Measurements from ENCODE around the gene TENT4B. TPM values are rescaled to one million over a fixed set of nuclear protein-coding genes. Genes with fewer than 3 reads are reported as not detected.
"Not testable (repeated sequence)": the region's sequence is repeated elsewhere in the genome, so short reads cannot be mapped to it uniquely, and the experiment has no call there.

Gene TENT4B
- total RNA-seq, 4 donors from 2014 or later = 10.7 to 15.6 (median 13.2) TPM

- TF ChIP-seq CTCF (IDR thresholded peaks at IDR 0.05) = no peak
- ATAC-seq (ENCODE audit: low FRiP score) = no peak
Measured at GRCh38 chr16:50123417-50123816, 29.7 kb upstream of the TENT4B start.

GRCh38 chr16:50124769-50125168, 28.3 kb upstream of the TENT4B start:
- TF ChIP-seq CTCF (IDR thresholded peaks at IDR 0.05) = no peak
- DNase-seq (ENCODE audit: low spot score) (no peak), ATAC-seq (ENCODE audit: low FRiP score) (no peak)

More at GRCh38 chr16:50123417-50123816, 29.7 kb upstream of the TENT4B start:
- DNase-seq (ENCODE audit: low spot score) = no peak

- ATAC-seq (ENCODE audit: low FRiP score) (no peak), DNase-seq (ENCODE audit: low spot score) (no peak)
- TF ChIP-seq CTCF (IDR thresholded peaks at IDR 0.05) = no peak
Measured at GRCh38 chr16:50126183-50126582, 26.9 kb upstream of the TENT4B start.

- ATAC-seq (ENCODE audit: low FRiP score); DNase-seq (ENCODE audit: low spot score): not testable (repeated sequence)
Measured at GRCh38 chr16:50132571-50132970, 20.5 kb upstream of the TENT4B start.

- TF ChIP-seq CTCF (IDR thresholded peaks at IDR 0.05) = no peak
- ATAC-seq (ENCODE audit: low FRiP score) (no peak), DNase-seq (ENCODE audit: low spot score) (no peak)
Measured at GRCh38 chr16:50133214-50133613, 19.9 kb upstream of the TENT4B start.

- no peak for DNase-seq (ENCODE audit: low spot score)
- no peak for TF ChIP-seq CTCF (IDR thresholded peaks at IDR 0.05)
- ATAC-seq (ENCODE audit: low FRiP score) = no peak
Measured at GRCh38 chr16:50136399-50136798, 16.7 kb upstream of the TENT4B start.

GRCh38 chr16:50137268-50137667, 15.8 kb upstream of the TENT4B start:
- no peak for TF ChIP-seq CTCF (IDR thresholded peaks at IDR 0.05)
- DNase-seq (ENCODE audit: low spot score) (no peak), ATAC-seq (ENCODE audit: low FRiP score) (no peak)

GRCh38 chr16:50139580-50139979, 13.5 kb upstream of the TENT4B start:
- no peak for ATAC-seq (ENCODE audit: low FRiP score)
- TF ChIP-seq CTCF (IDR thresholded peaks at IDR 0.05) = no peak
- DNase-seq (ENCODE audit: low spot score) = no peak

Data from omental fat pad (tissue), 4 donors.